Ectodermal cell (in vitro differentiated cells): ENCODE data around the gene PTCH2.
A peak's percentile ranks its signal among the peaks of the same experiment; 100 is the strongest.
"Not testable (repeated sequence)": the region's sequence is repeated elsewhere in the genome, so short reads cannot be mapped to it uniquely, and the experiment has no call there.

ENCODE experiments used
- H3K27ac ChIP-seq: 2 replicates; pipeline ENCODE4 v1.7.0; 2013; ENCODE audit warnings: mild to moderate bottlenecking, low read depth, low read length; ENCODE audit not compliant: insufficient read depth, poor library complexity, severe bottlenecking
- H3K27me3 ChIP-seq: 2 replicates; pipeline ENCODE4 v1.7.0; 2013; ENCODE audit warnings: mild to moderate bottlenecking, low read length; ENCODE audit not compliant: insufficient read depth, control insufficient read depth, poor library complexity, severe bottlenecking
- H3K36me3 ChIP-seq: one replicate; pipeline ENCODE4 v1.7.0; 2013; ENCODE audit warnings: low read length; ENCODE audit not compliant: control insufficient read depth, insufficient read depth
- H3K4me1 ChIP-seq: one replicate; pipeline ENCODE4 v1.7.0; 2013; ENCODE audit warnings: low read length; ENCODE audit not compliant: control insufficient read depth, insufficient read depth
- H3K4me3 ChIP-seq: 2 replicates; pipeline ENCODE4 v1.7.0; 2013; ENCODE audit warnings: low read depth, low read length, control low read depth; ENCODE audit not compliant: insufficient read depth
- H3K9me3 ChIP-seq: 2 replicates; pipeline ENCODE4 v1.7.0; 2013; ENCODE audit warnings: mild to moderate bottlenecking, low read length, moderate library complexity; ENCODE audit not compliant: control insufficient read depth
- whole genome bisulfite sequencing, 2 experiments: methylation state at CpG; one replicate each; pipeline ENCODE4 v1.1.7; 2013; ENCODE audit warnings: missing lambda C conversion rate in 2 of 2; 5-methylcytosine and 5-hydroxymethylcytosine counted together

PTCH2 gene

GRCh38 chr1:44828841-44829440, 14.1 kb downstream of the PTCH2 start:
- H3K4me3 ChIP-seq: no peak overlapping the region
- 96 to 97% methylated on average over 15 of the region's 15 CpGs for WGBS, 2 experiments
- no peak overlapping the region for H3K27ac ChIP-seq
- H3K36me3 ChIP-seq: no peaks in the 10 kb centered on the region
- no peaks in the 10 kb centered on the region for H3K9me3 ChIP-seq
- no peaks in the 10 kb centered on the region for H3K27me3 ChIP-seq
- H3K4me1 ChIP-seq: no peaks in the 10 kb centered on the region

GRCh38 chr1:44828003-44828651, 14.9 kb downstream of the PTCH2 start:
- H3K27ac ChIP-seq: no peak overlapping the region
- no peaks in the 10 kb centered on the region for H3K36me3 ChIP-seq
- no peaks in the 10 kb centered on the region for H3K9me3 ChIP-seq
- H3K4me1 ChIP-seq: no peaks in the 10 kb centered on the region
- no peak overlapping the region for H3K4me3 ChIP-seq
- 94 to 95% methylated on average over 21 of the region's 21 CpGs for WGBS, 2 experiments
- no peaks in the 10 kb centered on the region for H3K27me3 ChIP-seq

- WGBS, 2 experiments: 92 to 93% methylated on average over 28 of the region's 28 CpGs
- H3K27ac ChIP-seq: no peak overlapping the region
- H3K4me1 ChIP-seq: no peaks in the 10 kb centered on the region
- no peaks in the 10 kb centered on the region for H3K36me3 ChIP-seq
- H3K27me3 ChIP-seq: no peaks in the 10 kb centered on the region
- H3K4me3 ChIP-seq: no peak overlapping the region
- no peaks in the 10 kb centered on the region for H3K9me3 ChIP-seq
These were observed 15.7 kb downstream of the PTCH2 start for GRCh38 chr1:44827197-44828002.

GRCh38 chr1:44826375-44827196, 16.5 kb downstream of the PTCH2 start:
- Histone ChIP-seq H3K27me3 (no peaks in the 10 kb centered on the region), H3K27ac (no peak overlapping the region), H3K4me1 (no peaks in the 10 kb centered on the region), H3K36me3 (no peaks in the 10 kb centered on the region), H3K4me3 (no peak overlapping the region), H3K9me3 (no peaks in the 10 kb centered on the region)
- 84 to 85% methylated on average over 24 of the region's 24 CpGs for WGBS, 2 experiments

DNA sequence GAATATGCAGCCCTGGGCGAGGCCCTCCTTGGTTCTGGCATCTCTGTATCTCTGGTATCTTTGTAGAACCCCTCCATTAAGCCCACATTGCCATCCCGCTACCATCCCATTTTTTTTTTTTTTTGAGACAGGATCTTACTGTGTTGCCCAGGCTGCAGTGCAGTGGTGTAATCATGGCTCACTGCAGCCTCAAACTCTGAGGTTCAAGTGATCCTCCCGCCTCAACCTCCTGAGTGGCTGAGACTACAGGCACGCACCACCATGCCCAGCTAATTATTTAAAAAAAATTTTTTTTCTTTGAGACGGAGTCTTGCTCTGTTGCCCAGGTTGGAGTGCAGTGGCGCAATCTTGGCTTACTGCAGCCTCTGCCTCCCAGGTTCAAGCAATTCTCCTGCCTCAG, 18.7 kb downstream of the PTCH2 start:
- not testable (repeated sequence) for H3K36me3 ChIP-seq, H3K9me3 ChIP-seq, H3K27ac ChIP-seq, H3K4me3 ChIP-seq, H3K27me3 ChIP-seq, H3K4me1 ChIP-seq
- WGBS, 2 experiments: 93 to 94% methylated on average over 6 of the region's 6 CpGs

DNA sequence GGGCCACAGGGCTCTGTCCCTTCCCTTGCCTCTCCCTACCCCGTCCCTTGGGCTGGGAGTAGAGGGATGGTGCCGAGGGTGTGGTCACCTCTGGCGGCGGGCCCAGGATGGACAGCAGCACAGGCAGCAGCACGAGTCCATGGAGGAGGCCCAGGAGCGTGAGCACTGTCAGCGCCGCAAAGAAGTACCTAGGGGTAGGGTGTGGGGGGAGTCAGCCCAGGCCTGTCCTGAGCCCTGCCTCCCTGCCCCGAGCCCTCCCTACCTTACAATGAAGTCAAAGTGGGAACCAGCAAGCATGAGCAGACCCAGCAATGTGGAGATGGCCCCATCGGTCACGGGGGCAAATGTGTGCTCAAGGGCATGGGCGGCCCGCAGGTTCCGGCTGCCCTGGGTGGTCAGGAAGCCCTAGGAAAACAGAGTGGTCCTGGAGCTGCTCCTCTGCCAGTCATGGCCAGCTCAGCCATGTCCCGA, 20.0 kb downstream of the PTCH2 start:
- Histone ChIP-seq H3K27ac (no peak overlapping the region), H3K4me1 (no peaks in the 10 kb centered on the region), H3K4me3 (no peak overlapping the region), H3K9me3 (no peaks in the 10 kb centered on the region), H3K27me3 (no peaks in the 10 kb centered on the region), H3K36me3 (no peaks in the 10 kb centered on the region)
- WGBS, 2 experiments: 94 to 95% methylated on average over 15 of the region's 15 CpGs

- 90 to 92% methylated on average over 6 of the region's 6 CpGs for WGBS, 2 experiments
- H3K9me3 ChIP-seq: no peaks in the 10 kb centered on the region
- H3K27me3 ChIP-seq: no peaks in the 10 kb centered on the region
- H3K4me3 ChIP-seq: no peak overlapping the region
- no peaks in the 10 kb centered on the region for H3K4me1 ChIP-seq
- no peak overlapping the region for H3K27ac ChIP-seq
- no peaks in the 10 kb centered on the region for H3K36me3 ChIP-seq
These were observed 20.8 kb downstream of the PTCH2 start for GRCh38 chr1:44822131-44822701.

- H3K27me3 ChIP-seq: no peaks in the 10 kb centered on the region
- WGBS, 2 experiments: 87 to 95% methylated on average over 9 of the region's 9 CpGs
- no peaks in the 10 kb centered on the region for H3K9me3 ChIP-seq
- no peaks in the 10 kb centered on the region for H3K4me1 ChIP-seq
- H3K27ac ChIP-seq: no peak overlapping the region
- no peak overlapping the region for H3K4me3 ChIP-seq
- no peaks in the 10 kb centered on the region for H3K36me3 ChIP-seq
These were observed 21.8 kb downstream of the PTCH2 start for GRCh38 chr1:44821240-44821715.

DNA sequence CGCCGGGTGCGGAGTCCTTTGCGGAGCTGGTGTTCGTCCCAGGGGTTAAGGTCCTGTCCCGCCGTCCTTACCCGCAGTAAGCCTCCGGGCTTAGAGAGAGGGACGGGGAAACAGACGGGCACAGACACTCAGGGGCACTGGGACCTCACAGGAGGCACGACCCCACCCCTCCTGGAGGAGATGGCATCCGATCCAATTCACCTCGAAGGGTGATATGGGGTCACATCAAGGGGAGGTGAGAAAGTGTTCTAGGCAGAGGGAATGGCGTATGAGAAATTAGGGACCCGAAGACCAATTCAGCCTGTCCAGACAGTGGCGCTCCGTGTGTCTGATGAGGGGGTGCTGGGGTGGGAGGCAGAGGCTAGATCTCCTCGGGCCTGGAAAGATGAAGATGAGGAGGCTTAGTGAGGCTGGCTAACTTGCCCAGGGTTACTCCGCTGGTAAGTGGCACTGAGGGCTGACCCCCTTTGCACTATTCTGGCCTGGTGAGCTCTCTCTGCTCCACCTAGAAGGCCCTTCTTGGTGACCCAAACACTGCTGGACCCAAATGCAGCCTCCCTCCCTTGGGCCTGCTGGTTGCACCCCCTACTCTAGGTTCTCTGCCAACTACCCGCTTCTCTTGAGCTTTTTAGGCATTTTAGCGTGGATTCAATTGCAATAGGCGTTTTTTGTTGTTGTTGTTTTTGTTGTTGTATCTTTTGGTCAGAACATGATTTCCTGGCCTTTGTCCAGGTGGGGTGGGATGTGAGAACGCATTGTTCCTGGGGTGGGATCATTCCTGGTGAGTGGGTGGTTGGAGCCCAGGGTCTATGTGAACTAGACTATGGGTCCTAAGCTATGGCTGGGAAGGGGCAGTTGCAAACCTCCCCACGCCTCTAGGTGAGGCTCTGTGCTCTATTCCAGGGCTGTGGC, 22.5 kb downstream of the PTCH2 start:
- Histone ChIP-seq H3K4me1 (no peaks in the 10 kb centered on the region), H3K27ac (peak overlapping the region; percentile 100), H3K36me3 (no peaks in the 10 kb centered on the region), H3K27me3 (no peaks in the 10 kb centered on the region), H3K9me3 (no peaks in the 10 kb centered on the region), H3K4me3 (peak overlapping the region; percentile 29)
- WGBS, 2 experiments: 52% methylated on average over 25 of the region's 25 CpGs
